ENCODE results near the gene HS6ST1. TPM values are rescaled to one million over a fixed set of nuclear protein-coding genes. Genes with fewer than 3 reads are reported as not detected.

Gene HS6ST1
- total RNA-seq, 3 donors from 2014 or later (not counting 1 experiment from before 2014, with no cell fraction given), result 18.9 to 35.9 (median 28.8) TPM

DNA sequence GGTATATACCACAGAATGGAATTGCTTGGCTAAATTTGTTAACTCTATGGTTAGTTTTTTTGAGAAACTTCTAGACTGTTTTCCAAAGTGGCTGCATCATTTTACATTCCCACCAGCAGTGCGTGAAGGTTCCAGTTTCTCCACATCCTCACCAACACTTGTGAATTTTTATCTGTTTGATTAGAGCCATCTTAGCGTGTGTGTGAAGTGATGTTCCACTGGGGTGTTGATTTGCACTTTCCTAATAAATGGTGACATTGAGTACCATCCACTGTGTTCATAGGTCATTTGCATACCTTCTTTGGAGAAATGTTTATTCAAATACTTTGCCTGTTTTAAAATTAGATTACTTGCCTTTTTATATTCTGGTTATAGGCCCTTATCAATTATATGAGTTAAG lies 37.5 kb upstream of the HS6ST1 start:
- WGBS (ENCODE audit: insufficient coverage), result 100% methylated on average over 2 of the region's 2 CpGs
- no peak for ATAC-seq
- Histone ChIP-seq H3K27me3 (ENCODE audit: control insufficient read depth, insufficient read depth, low read length) (no peaks in the 10 kb centered on the region), H3K36me3 (ENCODE audit: control insufficient read depth, insufficient read depth, low read length) (no peaks in the 10 kb centered on the region), H3K27ac (ENCODE audit: low read length) (no peak overlapping the region), H3K9me3 (ENCODE audit: control insufficient read depth, insufficient read depth, low read length) (no peaks in the 10 kb centered on the region), H3K4me1 (ENCODE audit: control insufficient read depth, insufficient read depth, low read length) (peaks cover 20% of the 10 kb centered on the region), H3K4me3 (ENCODE audit: low read length) (no peak overlapping the region)
- H3K36me3 Mint-ChIP-seq, result peaks cover 7% of the 10 kb centered on the region
- no peak for DNase-seq
- peaks cover 25 to 32% of the 10 kb centered on the region in 2 donors for H3K4me1 Mint-ChIP-seq
- TF ChIP-seq CTCF (IDR thresholded peaks at IDR 0.05), result no peak
- no peaks in the 10 kb centered on the region for H3K9me3 Mint-ChIP-seq
- H3K27ac Mint-ChIP-seq, result no peak overlapping the region
- H3K27me3 Mint-ChIP-seq (ENCODE audit: low read depth in 2 of 2), result peaks cover 6 to 24% of the 10 kb centered on the region in 2 donors
- H3K4me3 Mint-ChIP-seq, result no peak overlapping the region
- intact Hi-C loops (cut with micrococcal nuclease), result no loop called here

GRCh38 chr2:128354726-128355470 lies 36.2 kb upstream of the HS6ST1 start:
- no peak overlapping the region for H3K4me3 ChIP-seq (ENCODE audit: low read length)
- H3K36me3 Mint-ChIP-seq, result peaks cover 8% of the 10 kb centered on the region
- no peak for TF ChIP-seq CTCF (IDR thresholded peaks at IDR 0.05)
- WGBS (ENCODE audit: insufficient coverage), result 83% methylated on average over 6 of the region's 6 CpGs
- no peaks in the 10 kb centered on the region for H3K9me3 ChIP-seq (ENCODE audit: control insufficient read depth, insufficient read depth, low read length)
- no peaks in the 10 kb centered on the region for H3K9me3 Mint-ChIP-seq
- H3K27ac Mint-ChIP-seq, result no peak overlapping the region
- intact Hi-C loops (cut with micrococcal nuclease), result no loop called here
- peaks cover 17% of the 10 kb centered on the region for H3K4me1 ChIP-seq (ENCODE audit: control insufficient read depth, insufficient read depth, low read length)
- peaks cover 6 to 25% of the 10 kb centered on the region in 2 donors for H3K27me3 Mint-ChIP-seq (ENCODE audit: low read depth in 2 of 2)
- no peak for DNase-seq
- peaks cover 18 to 21% of the 10 kb centered on the region in 2 donors for H3K4me1 Mint-ChIP-seq
- no peak overlapping the region for H3K27ac ChIP-seq (ENCODE audit: low read length)
- H3K27me3 ChIP-seq (ENCODE audit: control insufficient read depth, insufficient read depth, low read length), result no peaks in the 10 kb centered on the region
- ATAC-seq, result no peak
- H3K4me3 Mint-ChIP-seq, result no peak overlapping the region
- H3K36me3 ChIP-seq (ENCODE audit: control insufficient read depth, insufficient read depth, low read length), result no peaks in the 10 kb centered on the region

DNA sequence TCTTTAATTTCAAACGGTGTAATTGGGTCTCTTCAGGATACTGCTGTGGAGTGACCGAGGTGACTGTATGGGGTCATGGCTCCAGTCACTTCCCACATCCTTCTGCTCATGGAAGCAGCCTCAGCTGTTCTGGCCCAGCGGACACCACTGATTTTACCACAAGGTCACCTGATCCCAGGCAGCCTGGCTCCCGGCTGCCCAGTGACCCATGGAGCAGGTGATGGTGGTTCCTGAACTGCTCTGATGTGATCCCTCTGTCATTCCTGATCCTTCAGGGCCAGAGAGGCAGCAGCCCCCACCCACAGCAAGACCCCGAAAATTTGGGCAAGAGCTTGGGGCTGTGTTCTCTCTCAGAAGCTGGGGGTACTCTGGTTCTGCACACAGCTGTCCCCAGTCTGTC lies 35.5 kb upstream of the HS6ST1 start:
- TF ChIP-seq CTCF (IDR thresholded peaks at IDR 0.05), result no peak
- Histone ChIP-seq H3K9me3 (ENCODE audit: control insufficient read depth, insufficient read depth, low read length) (no peaks in the 10 kb centered on the region), H3K4me1 (ENCODE audit: control insufficient read depth, insufficient read depth, low read length) (peaks cover 10% of the 10 kb centered on the region), H3K36me3 (ENCODE audit: control insufficient read depth, insufficient read depth, low read length) (no peaks in the 10 kb centered on the region), H3K27me3 (ENCODE audit: control insufficient read depth, insufficient read depth, low read length) (no peaks in the 10 kb centered on the region), H3K27ac (ENCODE audit: low read length) (no peak overlapping the region), H3K4me3 (ENCODE audit: low read length) (no peak overlapping the region)
- Mint-ChIP-seq H3K4me1 (peaks cover 11 to 14% of the 10 kb centered on the region in 2 donors), H3K36me3 (peaks cover 8% of the 10 kb centered on the region), H3K27ac (no peak overlapping the region), H3K27me3 (ENCODE audit: low read depth in 2 of 2) (peaks cover 8 to 33% of the 10 kb centered on the region in 2 donors), H3K9me3 (no peaks in the 10 kb centered on the region), H3K4me3 (no peak overlapping the region)
- DNase-seq (no peak), ATAC-seq (no peak)
- intact Hi-C loops (cut with micrococcal nuclease), result no loop called here
- WGBS (ENCODE audit: insufficient coverage), result 92% methylated on average over 5 of the region's 5 CpGs

- intact Hi-C loops (cut with micrococcal nuclease), result no loop called here
These were observed 32.1 kb upstream of the HS6ST1 start for GRCh38 chr2:128350736-128351135.

More at GRCh38 chr2:128350736-128351135, 32.1 kb upstream of the HS6ST1 start:
- Mint-ChIP-seq H3K36me3 (peaks cover 8% of the 10 kb centered on the region), H3K27ac (no peak overlapping the region), H3K27me3 (ENCODE audit: low read depth in 2 of 2) (peaks cover 13 to 15% of the 10 kb centered on the region in 2 donors), H3K4me1 (peaks cover 6 to 8% of the 10 kb centered on the region in 2 donors), H3K9me3 (no peaks in the 10 kb centered on the region), H3K4me3 (no peak overlapping the region)
- TF ChIP-seq CTCF (IDR thresholded peaks at IDR 0.05), result no peak
- H3K4me1 ChIP-seq (ENCODE audit: control insufficient read depth, insufficient read depth, low read length), result no peaks in the 10 kb centered on the region
- no peaks in the 10 kb centered on the region for H3K36me3 ChIP-seq (ENCODE audit: control insufficient read depth, insufficient read depth, low read length)
- no peak for ATAC-seq
- H3K9me3 ChIP-seq (ENCODE audit: control insufficient read depth, insufficient read depth, low read length), result no peaks in the 10 kb centered on the region
- H3K27ac ChIP-seq (ENCODE audit: low read length), result no peak overlapping the region
- no peak overlapping the region for H3K4me3 ChIP-seq (ENCODE audit: low read length)
- no peaks in the 10 kb centered on the region for H3K27me3 ChIP-seq (ENCODE audit: control insufficient read depth, insufficient read depth, low read length)
- no CpG with 5 or more reads among the region's 1 CpG for WGBS (ENCODE audit: insufficient coverage)
- no peak for DNase-seq

Data from natural killer cell (primary cell).